ENCODE measurements around the gene INAFM1. TPM values are rescaled to one million over a fixed set of nuclear protein-coding genes. Genes with fewer than 3 reads are reported as not detected.

Gene INAFM1
- total and polyA plus RNA-seq, 11 donors: 4.8 to 14.0 (median 9.5) TPM

DNA sequence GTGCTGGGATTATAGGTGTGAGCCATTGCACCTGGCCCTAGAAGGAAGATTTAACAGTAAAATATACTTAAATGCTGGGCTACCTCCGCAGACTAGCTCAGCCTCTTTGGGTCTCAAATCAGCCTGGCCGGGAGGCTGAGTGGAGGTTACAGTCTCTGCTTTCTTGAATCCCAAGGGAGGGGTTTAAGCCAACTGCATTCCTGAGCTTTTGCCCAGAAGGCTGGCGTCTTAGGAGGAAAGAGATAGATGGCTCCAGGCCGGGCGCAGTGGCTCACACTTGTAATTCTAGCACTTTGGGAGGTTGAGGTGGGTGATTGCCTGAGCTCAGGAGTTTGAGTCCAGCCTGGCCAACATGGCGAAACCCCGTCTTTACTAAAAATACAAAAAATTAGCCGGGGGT lies 34.4 kb downstream of the INAFM1 start:
- intact Hi-C loops (cut with DNase I): loop anchor here in 1 of 10 donors (10.0 kb wide), 1 partner anchor 396 kb away; no protein-coding TSS in a partner anchor
- Histone ChIP-seq H3K9me3 (no peaks in the 10 kb centered on the region), H3K27me3 (peaks cover 0 to 4% (median 0%) of the 10 kb centered on the region in 9 donors), H3K4me3 (peak overlapping the region in 1 of 12 donors; percentile 64), H3K36me3 (peaks cover 0 to 6% (median 0%) of the 10 kb centered on the region in 9 donors), H3K27ac (peak overlapping the region in 1 of 12 donors; percentile 92), H3K4me1 (peaks cover 0 to 35% (median 0%) of the 10 kb centered on the region in 12 donors)
- no peak for ATAC-seq
- 59 to 73% (median 67%) methylated on average over 8 of the region's 8 CpGs for WGBS, 4 donors
- no peak for TF ChIP-seq POLR2A (IDR thresholded peaks at IDR 0.05)
- TF ChIP-seq, protein P1, sequence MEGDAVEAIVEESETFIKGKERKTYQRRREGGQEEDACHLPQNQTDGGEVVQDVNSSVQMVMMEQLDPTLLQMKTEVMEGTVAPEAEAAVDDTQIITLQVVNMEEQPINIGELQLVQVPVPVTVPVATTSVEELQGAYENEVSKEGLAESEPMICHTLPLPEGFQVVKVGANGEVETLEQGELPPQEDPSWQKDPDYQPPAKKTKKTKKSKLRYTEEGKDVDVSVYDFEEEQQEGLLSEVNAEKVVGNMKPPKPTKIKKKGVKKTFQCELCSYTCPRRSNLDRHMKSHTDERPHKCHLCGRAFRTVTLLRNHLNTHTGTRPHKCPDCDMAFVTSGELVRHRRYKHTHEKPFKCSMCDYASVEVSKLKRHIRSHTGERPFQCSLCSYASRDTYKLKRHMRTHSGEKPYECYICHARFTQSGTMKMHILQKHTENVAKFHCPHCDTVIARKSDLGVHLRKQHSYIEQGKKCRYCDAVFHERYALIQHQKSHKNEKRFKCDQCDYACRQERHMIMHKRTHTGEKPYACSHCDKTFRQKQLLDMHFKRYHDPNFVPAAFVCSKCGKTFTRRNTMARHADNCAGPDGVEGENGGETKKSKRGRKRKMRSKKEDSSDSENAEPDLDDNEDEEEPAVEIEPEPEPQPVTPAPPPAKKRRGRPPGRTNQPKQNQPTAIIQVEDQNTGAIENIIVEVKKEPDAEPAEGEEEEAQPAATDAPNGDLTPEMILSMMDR (IDR thresholded peaks at IDR 0.05): no peak
- no peak for DNase-seq

DNA sequence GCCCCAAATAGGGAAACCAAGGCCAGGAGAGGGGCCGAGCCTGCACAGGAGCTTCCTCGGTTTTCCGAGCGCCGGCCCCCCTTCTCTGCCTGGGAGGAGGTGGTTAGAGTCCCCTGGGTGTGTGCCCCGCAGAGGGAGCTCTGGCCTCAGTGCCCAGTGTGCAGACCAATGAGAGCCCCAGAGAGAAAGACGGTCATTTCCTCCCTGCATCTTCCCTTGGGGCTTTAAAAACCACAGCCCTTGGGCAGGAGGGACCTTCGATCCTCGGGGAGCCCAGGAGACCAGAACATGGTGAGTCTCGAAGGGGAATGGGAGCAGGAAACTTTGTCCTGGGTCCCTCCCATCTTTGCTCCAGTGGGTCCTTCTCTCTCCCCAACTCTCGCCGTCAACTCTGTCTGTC lies 34.9 kb downstream of the INAFM1 start, which contains the start of gene C5AR1:
Gene C5AR1 (plus strand): TSS at position 254 of the 400 bp plus-strand sequence. CDS start 35 bp downstream, at position 289.
- no peaks in the 10 kb centered on the region for H3K9me3 ChIP-seq
- peak within 1 kb of the TSS in 8 of 12 donors; percentile 24 to 64 (median 33) for H3K4me3 ChIP-seq
- ATAC-seq (peak; percentile 48 to 83 (median 68)), DNase-seq (peak; percentile 41 to 76 (median 61))
- WGBS, 4 donors: 33 to 45% (median 37%) methylated on average over 12 of the region's 12 CpGs
- TF ChIP-seq POLR2A (IDR thresholded peaks at IDR 0.05): no peak
- TF ChIP-seq, protein P1 (IDR thresholded peaks at IDR 0.05): no peak
- H3K36me3 ChIP-seq: peaks cover 0 to 6% (median 0%) of the 10 kb centered on the region in 9 donors
- intact Hi-C loops (cut with DNase I): loop anchor here in 1 of 10 donors (10.0 kb wide), 1 partner anchor 395 kb away; no protein-coding TSS in a partner anchor
- H3K4me1 ChIP-seq: peaks cover 0 to 41% (median 0%) of the 10 kb centered on the region in 12 donors
- H3K27me3 ChIP-seq: peaks cover 0 to 4% (median 0%) of the 10 kb centered on the region in 9 donors
- peak within 1 kb of the TSS in 6 of 12 donors; percentile 11 to 92 (median 51) for H3K27ac ChIP-seq

DNA sequence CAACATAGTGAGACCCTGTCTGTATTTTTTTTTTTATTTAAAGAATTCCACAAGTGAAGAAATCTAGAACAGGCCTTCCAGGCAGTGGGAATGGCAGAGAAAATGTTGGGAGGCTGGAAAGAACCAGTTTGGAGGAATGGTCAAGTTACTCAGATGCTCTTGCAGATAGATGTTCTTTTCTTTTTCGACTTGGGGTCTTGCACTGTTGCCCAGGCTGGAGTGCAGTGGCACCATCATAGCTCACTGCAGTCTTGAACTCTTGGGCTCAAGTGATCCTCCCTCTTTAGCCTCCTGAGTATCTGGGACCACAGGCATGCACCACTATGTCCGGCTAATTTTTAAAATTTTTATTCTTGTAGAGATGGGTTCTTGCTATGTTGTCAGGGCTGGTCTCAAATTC lies 35.6 kb downstream of the INAFM1 start:
- DNase-seq (no peak), ATAC-seq (no peak)
- peaks cover 0 to 3% (median 0%) of the 10 kb centered on the region in 12 donors for H3K9me3 ChIP-seq
- H3K4me3 ChIP-seq: peak overlapping the region in 8 of 12 donors; percentile 24 to 64 (median 33)
- peaks cover 0 to 42% (median 0%) of the 10 kb centered on the region in 12 donors for H3K4me1 ChIP-seq
- H3K27me3 ChIP-seq: peaks cover 0 to 4% (median 0%) of the 10 kb centered on the region in 9 donors
- H3K36me3 ChIP-seq: peaks cover 0 to 6% (median 0%) of the 10 kb centered on the region in 9 donors
- WGBS, 4 donors: 86 to 93% (median 90%) methylated on average over 2 of the region's 2 CpGs
- peak overlapping the region in 6 of 12 donors; percentile 11 to 92 (median 51) for H3K27ac ChIP-seq
- TF ChIP-seq, protein P1 (IDR thresholded peaks at IDR 0.05): no peak
- no peak for TF ChIP-seq POLR2A (IDR thresholded peaks at IDR 0.05)
- intact Hi-C loops (cut with DNase I): no loop called here

DNA sequence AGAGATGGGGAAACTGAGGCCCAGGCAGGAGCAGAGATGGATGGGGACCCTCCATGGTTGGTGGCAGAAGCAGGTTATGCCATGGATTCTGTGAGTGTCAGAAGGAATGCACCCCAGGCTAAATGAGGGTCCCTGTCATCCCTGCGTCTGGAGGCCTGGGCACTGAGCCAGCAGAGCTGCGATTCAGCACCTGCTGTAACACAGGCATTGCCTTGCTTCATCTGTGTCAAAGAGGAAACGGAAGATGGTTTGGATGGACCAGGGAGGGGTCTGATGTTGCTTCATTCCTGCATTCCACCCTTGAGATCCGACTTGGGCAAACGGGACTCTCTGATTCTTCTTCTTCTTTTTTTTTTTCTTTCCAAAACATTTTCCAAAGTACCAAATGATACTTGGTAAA lies 36.1 kb downstream of the INAFM1 start:
- ATAC-seq: peak in 3 of 4 donors; percentile 27 to 56 (median 31)
- peaks cover 0 to 5% (median 0%) of the 10 kb centered on the region in 12 donors for H3K9me3 ChIP-seq
- peaks cover 0 to 4% (median 0%) of the 10 kb centered on the region in 9 donors for H3K27me3 ChIP-seq
- DNase-seq: peak; percentile 31 to 76 (median 56)
- WGBS, 4 donors: 15 to 21% (median 16%) methylated on average over 5 of the region's 5 CpGs
- H3K4me3 ChIP-seq: peak overlapping the region in 7 of 12 donors; percentile 24 to 64 (median 34)
- peaks cover 0 to 6% (median 0%) of the 10 kb centered on the region in 9 donors for H3K36me3 ChIP-seq
- TF ChIP-seq, protein P1 (IDR thresholded peaks at IDR 0.05): no peak
- TF ChIP-seq POLR2A (IDR thresholded peaks at IDR 0.05): no peak
- intact Hi-C loops (cut with DNase I): no loop called here
- peaks cover 0 to 44% (median 0%) of the 10 kb centered on the region in 12 donors for H3K4me1 ChIP-seq
- peak overlapping the region in 5 of 12 donors; percentile 11 to 92 (median 52) for H3K27ac ChIP-seq

Data from heart left ventricle (tissue), 16 donors.